ENCODE measurements around the gene MAP1B.

GRCh38 chr5:72214168-72214567, 106.9 kb downstream of the MAP1B start:
- TF ChIP-seq LEF1 (IDR thresholded peaks at IDR 0.05; ENCODE audit: borderline replicate concordance) = no peak
- no peak for TF ChIP-seq NFRKB (IDR thresholded peaks at IDR 0.05)
- TF ChIP-seq FOXM1 (IDR thresholded peaks at IDR 0.05; ENCODE audit: borderline replicate concordance) = no peak
- no peak for TF ChIP-seq SP1 (IDR thresholded peaks at IDR 0.05)
- TF ChIP-seq ARNT (IDR thresholded peaks at IDR 0.05) = no peak
- TF ChIP-seq SUZ12 (IDR thresholded peaks at IDR 0.05) = no peak
